ENCODE results near the gene ANGPTL8.

ANGPTL8 gene

DNA sequence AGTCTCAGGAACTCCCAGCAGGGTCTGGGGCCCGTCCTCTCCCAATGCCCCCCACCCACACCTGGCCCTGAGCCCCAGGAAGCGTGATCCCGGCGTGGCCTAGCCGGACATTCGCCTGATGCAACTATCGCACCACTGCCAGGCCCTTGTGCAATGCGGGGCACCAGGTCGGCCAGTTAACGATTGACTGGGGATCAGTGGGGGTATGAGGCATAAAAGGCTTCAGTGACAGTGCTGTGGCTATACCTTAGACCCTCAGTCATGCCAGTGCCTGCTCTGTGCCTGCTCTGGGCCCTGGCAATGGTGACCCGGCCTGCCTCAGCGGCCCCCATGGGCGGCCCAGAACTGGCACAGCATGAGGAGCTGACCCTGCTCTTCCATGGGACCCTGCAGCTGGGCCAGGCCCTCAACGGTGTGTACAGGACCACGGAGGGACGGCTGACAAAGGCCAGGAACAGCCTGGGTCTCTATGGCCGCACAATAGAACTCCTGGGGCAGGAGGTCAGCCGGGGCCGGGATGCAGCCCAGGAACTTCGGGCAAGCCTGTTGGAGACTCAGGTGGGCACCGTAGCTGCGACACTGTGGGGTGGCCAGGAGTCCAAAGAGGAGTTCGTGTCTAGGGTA lies at the start of gene ANGPTL8:
TSS of gene ANGPTL8 (plus strand) at position 243 of the 624 bp plus-strand sequence. CDS start at position 262, 19 bp downstream.
- no peak for DNase-seq (ENCODE audit: low spot score)

- DNase-seq (ENCODE audit: low spot score) = no peak
These were observed 48.9 kb upstream of the ANGPTL8 start for GRCh38 chr19:11190501-11190900.

DNA sequence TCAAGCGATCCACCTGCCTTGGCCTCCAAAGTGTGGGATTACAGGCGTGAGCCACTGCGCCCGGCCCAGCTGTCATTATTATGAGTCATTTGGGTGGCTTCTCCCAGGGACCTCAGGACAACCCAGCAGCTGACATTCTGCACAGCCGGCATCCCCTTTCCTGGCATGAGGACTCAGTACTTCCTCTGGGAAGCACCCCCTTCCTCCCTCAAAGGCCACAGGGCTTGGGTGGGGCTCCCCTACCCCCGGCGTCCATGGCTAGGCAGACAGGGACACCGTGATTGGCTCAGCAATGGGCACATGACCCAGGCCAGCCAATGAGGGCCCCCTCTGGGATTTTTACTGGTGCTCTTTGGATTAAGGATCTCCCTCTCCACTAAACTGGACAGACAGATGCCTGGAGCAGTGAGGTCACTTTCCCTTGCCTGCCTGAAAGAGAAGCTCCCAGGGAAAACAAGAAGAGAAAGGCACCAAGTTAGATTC lies 48.1 kb upstream of the ANGPTL8 start:
- peak; percentile 92 for DNase-seq (ENCODE audit: low spot score)

DNA sequence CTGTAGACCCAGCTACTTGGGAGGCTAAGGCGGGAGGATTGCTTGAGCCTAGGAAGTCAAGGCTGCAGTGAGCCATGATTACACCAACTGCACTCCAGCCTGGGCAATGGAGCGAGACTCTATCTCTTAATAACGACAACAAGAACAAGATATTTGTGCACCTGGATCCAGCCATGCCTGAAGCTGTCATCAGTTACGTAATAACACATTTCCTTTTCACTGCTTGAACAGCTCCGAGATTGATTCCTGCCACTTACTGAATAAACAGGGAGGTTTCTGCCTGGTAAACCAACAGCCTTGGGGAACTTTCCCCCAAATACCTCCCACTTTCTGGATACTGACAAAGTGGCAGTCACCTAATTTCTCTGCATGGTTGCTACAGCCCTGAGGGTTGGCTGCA lies 47.5 kb upstream of the ANGPTL8 start:
- no peak for DNase-seq (ENCODE audit: low spot score)

DNA sequence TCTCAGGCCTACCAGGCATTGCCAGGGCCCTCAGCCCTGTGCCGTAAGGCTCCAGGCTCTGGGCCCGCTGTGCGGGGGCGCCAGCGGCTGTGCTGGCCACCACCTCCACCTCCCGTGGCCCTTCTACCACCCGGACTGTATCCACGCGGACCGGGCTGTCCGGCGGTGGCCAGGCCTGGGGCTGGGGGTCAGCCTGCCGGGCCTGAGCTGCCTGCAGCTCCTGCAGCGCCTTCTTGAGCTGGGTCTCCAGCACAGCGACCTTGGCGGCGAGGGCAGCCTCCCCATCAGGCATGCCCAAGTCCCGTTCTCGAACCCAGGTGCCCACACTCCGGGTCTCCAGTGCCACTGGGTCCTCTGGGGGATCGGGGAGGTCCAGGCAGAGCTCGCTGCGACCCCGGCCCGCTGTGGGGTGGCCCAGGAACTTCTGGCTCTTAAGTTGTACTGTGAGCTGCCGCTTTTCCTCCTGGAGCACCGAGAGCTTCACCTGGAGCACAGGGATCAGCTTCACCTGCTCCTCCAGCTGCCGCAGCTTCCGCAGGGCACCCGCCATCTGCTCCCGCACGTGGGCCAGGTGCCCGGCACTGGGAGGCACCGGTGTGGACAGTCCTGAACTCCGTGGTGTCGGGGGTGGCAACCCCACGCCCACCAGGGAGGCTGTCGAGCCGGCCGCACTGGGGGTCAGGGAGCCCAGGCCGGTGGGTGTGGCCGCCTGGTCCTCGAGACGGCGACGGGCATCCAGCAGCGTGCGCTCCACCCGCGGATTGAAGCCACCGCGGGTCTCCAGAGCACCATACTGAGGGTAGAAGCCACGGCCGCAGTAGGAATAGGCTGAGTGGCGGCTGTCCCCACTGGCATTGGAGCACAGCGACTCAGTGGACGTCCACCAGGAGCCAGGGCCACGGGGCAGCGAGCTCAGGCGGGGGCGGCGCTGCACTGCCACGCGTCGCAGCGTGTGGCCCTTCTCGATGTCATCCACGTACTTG lies 46.2 kb upstream of the ANGPTL8 start:
- no peak for DNase-seq (ENCODE audit: low spot score)

DNA sequence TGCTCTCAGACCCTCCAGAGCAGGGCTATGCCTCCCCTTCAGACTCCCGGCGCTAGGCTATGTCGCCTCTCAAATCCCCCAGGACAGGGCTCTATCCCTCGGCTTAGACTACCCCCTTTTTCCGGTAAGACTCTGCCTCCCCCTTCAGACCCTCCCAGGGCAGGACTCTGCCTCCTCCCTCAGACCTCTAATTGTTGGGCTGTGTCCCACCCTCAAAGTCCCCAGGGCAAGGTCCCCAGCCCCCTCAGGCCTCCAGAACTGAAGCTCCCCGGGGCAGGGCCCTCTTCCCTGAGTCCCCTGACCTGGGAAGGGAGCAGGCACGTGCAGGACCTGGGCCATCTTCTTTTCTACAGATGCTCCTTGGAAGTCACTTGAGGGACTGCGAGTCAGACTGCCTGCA lies 45.2 kb upstream of the ANGPTL8 start:
- no peak for DNase-seq (ENCODE audit: low spot score)

GRCh38 chr19:11194656-11195558 lies 44.5 kb upstream of the ANGPTL8 start:
- peak; percentile 53 for DNase-seq (ENCODE audit: low spot score)

GRCh38 chr19:11195681-11196080 lies 43.7 kb upstream of the ANGPTL8 start:
- DNase-seq (ENCODE audit: low spot score) = no peak

- DNase-seq (ENCODE audit: low spot score) = peak; percentile 85
These were observed 42.8 kb upstream of the ANGPTL8 start for GRCh38 chr19:11196406-11197287.

DNA sequence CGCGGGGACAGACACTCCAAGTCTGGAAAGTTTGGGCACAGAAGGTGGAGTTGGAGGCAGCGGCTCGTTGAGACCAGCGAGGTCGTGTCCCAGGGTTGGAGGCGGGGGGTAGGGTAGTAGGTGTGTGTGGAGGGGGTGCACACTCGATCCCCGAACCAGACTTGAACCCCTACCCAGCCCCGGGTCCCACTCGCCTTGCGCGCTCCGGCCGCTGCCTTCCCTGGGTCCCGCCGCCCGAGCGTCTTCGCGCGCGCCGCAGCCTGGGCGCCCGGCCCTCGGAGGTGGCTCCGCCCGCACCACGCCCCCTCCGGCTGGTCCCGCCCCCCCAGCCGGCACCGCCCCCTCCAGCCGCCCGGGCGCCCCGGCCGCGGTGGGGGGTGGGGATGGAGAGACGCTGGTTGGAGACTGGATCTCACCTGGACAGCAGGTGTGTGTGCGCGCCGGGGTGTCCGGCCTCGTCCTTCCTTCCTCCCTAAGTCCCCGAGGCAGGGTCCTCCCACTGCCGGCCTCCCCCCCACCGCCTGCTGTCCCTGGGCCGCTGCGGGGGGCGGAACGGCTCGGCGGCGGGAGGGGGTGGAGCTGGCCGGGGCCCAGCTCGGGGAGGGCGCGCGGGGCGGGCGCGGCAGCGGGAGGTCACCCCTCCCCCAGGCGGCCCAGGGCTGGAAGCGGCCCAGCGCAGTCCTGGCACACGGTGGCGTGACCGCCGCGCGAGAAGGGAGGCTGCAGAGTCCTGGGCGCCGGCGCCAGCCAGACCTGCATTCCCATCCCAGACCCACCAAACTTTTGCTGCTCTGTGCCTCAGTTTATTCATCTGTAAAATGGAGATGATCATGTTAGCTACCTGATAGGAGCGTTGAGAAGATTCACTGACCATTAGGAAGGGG lies 41.9 kb upstream of the ANGPTL8 start, which contains the start of gene KANK2:
TSS of gene KANK2 (minus strand) at position 255 of the 884 bp plus-strand sequence. CDS start 3,034 bp downstream, outside the sequence.
- DNase-seq (ENCODE audit: low spot score) = peak; percentile 97

GRCh38 chr19:11198175-11198534 lies 41.3 kb upstream of the ANGPTL8 start:
- no peak for DNase-seq (ENCODE audit: low spot score)

- DNase-seq (ENCODE audit: low spot score) = no peak
These were observed 40.5 kb upstream of the ANGPTL8 start for GRCh38 chr19:11198769-11199424.

DNA sequence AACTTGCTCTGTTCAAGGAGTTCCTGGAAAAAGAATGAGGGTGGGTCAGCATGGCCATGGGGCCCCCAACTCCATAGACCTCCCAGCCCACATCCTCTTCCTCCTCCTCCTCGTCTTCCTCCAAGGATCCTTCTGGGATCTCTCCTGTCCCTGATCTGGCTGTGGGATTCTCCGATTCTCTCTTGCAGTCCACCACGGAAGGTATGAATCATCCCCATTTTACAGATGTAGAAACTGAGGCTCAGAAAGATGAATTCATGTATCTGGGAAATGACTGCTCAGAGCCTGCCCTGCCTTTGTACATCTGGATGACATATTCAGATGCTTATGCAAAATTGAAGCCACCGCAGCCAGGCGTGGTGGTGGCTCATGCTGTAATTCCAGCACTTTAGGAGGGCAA lies 39.9 kb upstream of the ANGPTL8 start:
- no peak for DNase-seq (ENCODE audit: low spot score)

- DNase-seq (ENCODE audit: low spot score) = no peak
These were observed 39.3 kb upstream of the ANGPTL8 start for GRCh38 chr19:11200015-11200574.

GRCh38 chr19:11200931-11201330 lies 38.5 kb upstream of the ANGPTL8 start:
- no peak for DNase-seq (ENCODE audit: low spot score)

- no peak for DNase-seq (ENCODE audit: low spot score)
These were observed 37.6 kb upstream of the ANGPTL8 start for GRCh38 chr19:11201791-11202190.

- no peak for DNase-seq (ENCODE audit: low spot score)
These were observed 36.8 kb upstream of the ANGPTL8 start for GRCh38 chr19:11202488-11203193.

Measured in AG08396 (cell line).